SK-N-SH (cell line): Measurements from ENCODE around the gene FAM241A. TPM values are rescaled to one million over a fixed set of nuclear protein-coding genes. Genes with fewer than 3 reads are reported as not detected.

Experiments used
- CTCF ChIA-PET: fragments of 300-600, 350-600 bp; formaldehyde crosslinking; extraction: SDS; loops from one replicate; lab custom pipeline; 2021; lab: Yijun Ruan, JAX
- POLR2A ChIA-PET: fragments of 350-600 bp; sonication (Branson Sonifier 250); formaldehyde crosslinking; extraction: SDS; loops from one replicate; lab custom pipeline; 2020; ENCODE audit warnings: antibody characterized with exemption, inconsistent platforms; lab: Yijun Ruan, JAX
- DNase-seq: peaks from one replicate; pipeline ENCODE4 v3.0.0; 2012
- H2AFZ ChIP-seq: fragments of 200-600 bp; sonication (generic); 2 replicates; pipeline ENCODE4 v1.8.1; 2016; ENCODE audit warnings: antibody characterized with exemption, mild to moderate bottlenecking, low read depth
- H3F3A ChIP-seq: fragments of 200-600 bp; sonication (generic); replicated peaks from 2 replicates; pipeline ENCODE3; 2016; ENCODE audit warnings: antibody characterized with exemption, mild to moderate bottlenecking; ENCODE audit not compliant: insufficient read depth
- H3K27ac ChIP-seq, 2 experiments: fragments of 200-500 bp in 1 of 2; fragments of 200-600 bp in 1 of 2; sonication (Bioruptor generic) in 1 of 2; sonication (generic), shearing (Covaris generic) in 1 of 2; 2 replicates each; pipeline versions ENCODE4 v1.5.1 to v1.6.1; 2014 to 2016; ENCODE audit warnings: low read depth in 2 of 2, inconsistent platforms in 1 of 2, low read length in 1 of 2, mild to moderate bottlenecking in 1 of 2, mixed read lengths in 1 of 2
- H3K27me3 ChIP-seq: fragments of 200-600 bp; sonication (generic), shearing (Covaris generic); 2 replicates; pipeline ENCODE4 v1.6.1; 2016; ENCODE audit warnings: mixed run types; ENCODE audit not compliant: insufficient read depth
- H3K36me3 ChIP-seq, 2 experiments: fragments of 200-500 bp in 1 of 2; fragments of 200-600 bp in 1 of 2; sonication (Bioruptor generic) in 1 of 2; sonication (generic) in 1 of 2; replicated peaks in 1 of 2; 2 replicates each; pipeline versions ENCODE3 to v1.5.1; 2014 to 2016; ENCODE audit warnings: low read length in 1 of 2, mild to moderate bottlenecking in 1 of 2; ENCODE audit not compliant: insufficient read depth in 2 of 2, control insufficient read depth in 1 of 2
- H3K4me1 ChIP-seq, 2 experiments: fragments of 200-500 bp in 1 of 2; fragments of 200-600 bp in 1 of 2; sonication (Bioruptor generic) in 1 of 2; sonication (generic), shearing (Covaris generic) in 1 of 2; 2 replicates each; pipeline versions ENCODE4 v1.5.1 to v1.6.1; 2014 to 2016; ENCODE audit warnings: low read depth in 1 of 2, low read length in 1 of 2, mixed run types in 1 of 2; ENCODE audit not compliant: insufficient read depth in 2 of 2, control insufficient read depth in 1 of 2
- H3K4me2 ChIP-seq: fragments of 200-600 bp; sonication (generic), shearing (Covaris generic); 2 replicates; pipeline ENCODE4 v1.6.1; 2017; ENCODE audit warnings: mixed run types
- H3K4me3 ChIP-seq, 2 experiments: fragments of 200-500 bp in 1 of 2; fragments of 200-600 bp in 1 of 2; sonication (Bioruptor generic) in 1 of 2; sonication (generic), shearing (Covaris generic) in 1 of 2; 2 replicates each; pipeline versions ENCODE4 v1.5.1 to v1.8.1; 2014 to 2016; ENCODE audit warnings: low read depth in 2 of 2, inconsistent platforms in 1 of 2, low read length in 1 of 2, mild to moderate bottlenecking in 1 of 2, mixed read lengths in 1 of 2, moderate library complexity in 1 of 2
- H3K79me2 ChIP-seq: fragments of 200-600 bp; sonication (generic); 2 replicates; pipeline ENCODE4 v1.8.1; 2017; ENCODE audit warnings: mild to moderate bottlenecking; ENCODE audit not compliant: insufficient read depth
- H3K9ac ChIP-seq: fragments of 200-600 bp; sonication (generic); 2 replicates; pipeline ENCODE4 v1.6.1; 2017; ENCODE audit warnings: mixed run types
- H3K9me2 ChIP-seq: fragments of 200-600 bp; sonication (generic); 2 replicates; pipeline ENCODE4 v1.6.1; 2017; ENCODE audit warnings: mixed run types
- H3K9me3 ChIP-seq: fragments of 200-600 bp; sonication (generic); 2 replicates; pipeline ENCODE4 v1.6.1; 2017; ENCODE audit warnings: mixed run types, mild to moderate bottlenecking, moderate library complexity
- H4K20me1 ChIP-seq: fragments of 200-600 bp; sonication (generic); 2 replicates; pipeline ENCODE4 v1.6.1; 2017; ENCODE audit warnings: mild to moderate bottlenecking, mixed run types; ENCODE audit not compliant: insufficient read depth
- CTCF ChIP-seq: fragments of 200-600 bp; sonication (generic); IDR thresholded peaks from 2 replicates; pipeline ENCODE4 v1.6.1; 2017; ENCODE audit warnings: antibody characterized with exemption, mild to moderate bottlenecking, moderate library complexity
- ELF1 ChIP-seq: IDR thresholded peaks from 2 replicates; pipeline ENCODE4 v1.4.0; 2012
- EP300 ChIP-seq, 2 experiments: IDR thresholded peaks; 2 replicates each; pipeline versions ENCODE4 v1.4.0 to v1.6.1; 2012; ENCODE audit warnings: borderline replicate concordance in 1 of 2, low read depth in 1 of 2, low read length in 1 of 2
- EZH2phosphoT487 ChIP-seq: fragments of 200-600 bp; sonication (generic); IDR thresholded peaks from 2 replicates; pipeline ENCODE4 v1.6.1; 2017; ENCODE audit warnings: low read depth, mixed run types, mild to moderate bottlenecking, antibody characterized with exemption, moderate library complexity, borderline replicate concordance
- FOXJ3 ChIP-seq: sonication (generic); formaldehyde crosslinking; IDR thresholded peaks from 2 replicates; pipeline ENCODE4 v1.5.1; 2020; ENCODE audit warnings: mild to moderate bottlenecking, missing genetic modification reagents
- FOXM1 ChIP-seq: IDR thresholded peaks from 2 replicates; pipeline ENCODE4 v1.4.0; 2012; ENCODE audit warnings: low read depth, mild to moderate bottlenecking
- GABPA ChIP-seq: IDR thresholded peaks from 2 replicates; pipeline ENCODE4 v1.4.0; 2012; ENCODE audit warnings: low read depth, mild to moderate bottlenecking
- GATA2 ChIP-seq: sonication (generic); formaldehyde crosslinking; IDR thresholded peaks from 2 replicates; pipeline ENCODE4 v1.5.0; 2020; ENCODE audit warnings: mild to moderate bottlenecking, missing genetic modification reagents
- IRF3 ChIP-seq: fragments of 150-350 bp; IDR thresholded peaks from 2 replicates; pipeline ENCODE4 v1.6.1; 2016; ENCODE audit warnings: mild to moderate bottlenecking, low read depth, low read length
- MAX ChIP-seq: IDR thresholded peaks from 2 replicates; pipeline ENCODE4 v1.4.0; 2012; ENCODE audit warnings: low read depth
- MEF2A ChIP-seq: IDR thresholded peaks from 2 replicates; pipeline ENCODE4 v1.4.0; 2012; ENCODE audit warnings: low read depth, borderline replicate concordance
- NRF1 ChIP-seq: IDR thresholded peaks from 2 replicates; pipeline ENCODE4 v1.6.1; 2012; ENCODE audit warnings: low read depth, mild to moderate bottlenecking, low read length
- RAD21 ChIP-seq: IDR thresholded peaks from 2 replicates; pipeline ENCODE4 v1.6.1; 2012; ENCODE audit warnings: mild to moderate bottlenecking, low read length
- SMC3 ChIP-seq: IDR thresholded peaks from 2 replicates; pipeline ENCODE4 v1.6.1; 2012; ENCODE audit warnings: low read depth, low read length, improper control_type of control experiment
- TAF1 ChIP-seq: IDR thresholded peaks from 2 replicates; pipeline ENCODE4 v1.6.1; 2012; ENCODE audit warnings: low read depth, mild to moderate bottlenecking, low read length, moderate library complexity, borderline replicate concordance
- TCF12 ChIP-seq: IDR thresholded peaks from 2 replicates; pipeline ENCODE4 v1.4.0; 2012
- TEAD4 ChIP-seq: IDR thresholded peaks from 2 replicates; pipeline ENCODE4 v1.4.0; 2012; ENCODE audit warnings: mild to moderate bottlenecking, borderline replicate concordance; ENCODE audit not compliant: insufficient read depth
- USF2 ChIP-seq: fragments of 150-350 bp; IDR thresholded peaks from 2 replicates; pipeline ENCODE4 v1.6.1; 2017; ENCODE audit warnings: antibody characterized with exemption, low read length, low read depth, borderline replicate concordance
- YY1 ChIP-seq: IDR thresholded peaks from 2 replicates; pipeline ENCODE4 v1.4.0; 2012; ENCODE audit warnings: low read depth, mild to moderate bottlenecking
- ZBTB33 ChIP-seq: IDR thresholded peaks from 2 replicates; pipeline ENCODE4 v1.4.0; 2012; ENCODE audit warnings: low read depth, borderline replicate concordance
- WGBS: methylation state at CpG from one replicate; pipeline ENCODE4 v1.1.6; 2017; ENCODE audit warnings: low lambda C conversion rate; 5-methylcytosine and 5-hydroxymethylcytosine counted together
- polyA plus RNA-seq, 3 experiments: library from polyadenylated mRNA; depleted of rRNA; stranded (reverse); fragments of >200 nt; gene quantifications; 2 replicates each; pipeline ENCODE4 v1.2.3, GENCODE V29; 2012

FAM241A gene
- polyA plus RNA-seq, 1 of the 3 experiments (the other 2 are of a cell fraction), result 0.44 TPM

GRCh38 chr4:112214390-112215264, 69.4 kb downstream of the FAM241A start:
- Histone ChIP-seq H3K27me3 (no peaks in the 10 kb centered on the region), H2AFZ (no peak overlapping the region), H3K9ac (no peak overlapping the region), H4K20me1 (no peaks in the 10 kb centered on the region), H3K4me2 (no peak overlapping the region), H3K4me3 (no peak overlapping the region; a peak in 1 of 4 replicates), H3K9me2 (no peaks in the 10 kb centered on the region), H3K27ac (no peak overlapping the region), H3F3A (no peaks in the 10 kb centered on the region), H3K4me1 (no peaks in the 10 kb centered on the region; a peak in 1 of 4 replicates), H3K36me3 (no peaks in the 10 kb centered on the region), H3K9me3 (no peaks in the 10 kb centered on the region), H3K79me2 (no peaks in the 10 kb centered on the region)
- DNase-seq, result peak; percentile 56
- POLR2A ChIA-PET, result no interaction called here
- CTCF ChIA-PET, result interaction anchor here (0.7 to 2.2 kb wide), 20 partner anchors 9 to 551 kb away, joined by 3 to 24 read pairs (median 5); partner anchors contain the start of gene AP1AR
- no peak for TF ChIP-seq ELF1
- TF ChIP-seq CTCF, result peak; percentile 59
- peak; percentile 35; the same call in 1 of the 2 replicates for TF ChIP-seq SMC3
- peak; percentile 64 for TF ChIP-seq RAD21
- TF ChIP-seq EP300 (IDR thresholded peaks at IDR 0.05; ENCODE audit: borderline replicate concordance in 1 of 2, low read depth in 1 of 2, low read length in 1 of 2), result no peak
- TF ChIP-seq ZBTB33, result no peak
- no peak for TF ChIP-seq TEAD4

GRCh38 chr4:112219826-112220366, 74.6 kb downstream of the FAM241A start:
- Histone ChIP-seq H3F3A (no peaks in the 10 kb centered on the region), H4K20me1 (no peaks in the 10 kb centered on the region), H3K27me3 (no peaks in the 10 kb centered on the region), H3K36me3 (no peaks in the 10 kb centered on the region), H3K9me3 (no peaks in the 10 kb centered on the region), H3K4me2 (no peak overlapping the region), H3K79me2 (no peaks in the 10 kb centered on the region), H3K9me2 (no peaks in the 10 kb centered on the region), H2AFZ (no peak overlapping the region)
- DNase-seq, result no peak
- CTCF ChIA-PET, result interaction anchor here (0.6 to 1.7 kb wide), 4 partner anchors 14 to 121 kb away, joined by 3 to 4 read pairs (median 3); partner anchors contain the start of gene FAM241A
- POLR2A ChIA-PET, result no interaction called here
- TF ChIP-seq IRF3 (no peak), GABPA (no peak), FOXM1 (no peak), USF2 (no peak), RAD21 (no peak), NRF1 (no peak), MEF2A (no peak), YY1 (no peak), TAF1 (no peak), FOXJ3 (no peak), EZH2phosphoT487 (no peak), TCF12 (no peak), MAX (no peak), GATA2 (no peak)
- TF ChIP-seq, all 33 proteins: peak for 0
- H3K4me3 ChIP-seq, result no peak overlapping the region
- no peak overlapping the region for H3K9ac ChIP-seq
- 92% methylated on average over 7 of the region's 7 CpGs for WGBS
- H3K4me1 ChIP-seq, result no peaks in the 10 kb centered on the region
- no peak overlapping the region for H3K27ac ChIP-seq
